ENCODE measurements around the gene ZNF672. TPM values are rescaled to one million over a fixed set of nuclear protein-coding genes. Genes with fewer than 3 reads are reported as not detected.

ZNF672 gene
- total and polyA plus RNA-seq, 2 of the 13 experiments (the other 11 are each of a cell fraction or from before 2014, with no cell fraction given): 17.2 to 22.9 TPM

DNA sequence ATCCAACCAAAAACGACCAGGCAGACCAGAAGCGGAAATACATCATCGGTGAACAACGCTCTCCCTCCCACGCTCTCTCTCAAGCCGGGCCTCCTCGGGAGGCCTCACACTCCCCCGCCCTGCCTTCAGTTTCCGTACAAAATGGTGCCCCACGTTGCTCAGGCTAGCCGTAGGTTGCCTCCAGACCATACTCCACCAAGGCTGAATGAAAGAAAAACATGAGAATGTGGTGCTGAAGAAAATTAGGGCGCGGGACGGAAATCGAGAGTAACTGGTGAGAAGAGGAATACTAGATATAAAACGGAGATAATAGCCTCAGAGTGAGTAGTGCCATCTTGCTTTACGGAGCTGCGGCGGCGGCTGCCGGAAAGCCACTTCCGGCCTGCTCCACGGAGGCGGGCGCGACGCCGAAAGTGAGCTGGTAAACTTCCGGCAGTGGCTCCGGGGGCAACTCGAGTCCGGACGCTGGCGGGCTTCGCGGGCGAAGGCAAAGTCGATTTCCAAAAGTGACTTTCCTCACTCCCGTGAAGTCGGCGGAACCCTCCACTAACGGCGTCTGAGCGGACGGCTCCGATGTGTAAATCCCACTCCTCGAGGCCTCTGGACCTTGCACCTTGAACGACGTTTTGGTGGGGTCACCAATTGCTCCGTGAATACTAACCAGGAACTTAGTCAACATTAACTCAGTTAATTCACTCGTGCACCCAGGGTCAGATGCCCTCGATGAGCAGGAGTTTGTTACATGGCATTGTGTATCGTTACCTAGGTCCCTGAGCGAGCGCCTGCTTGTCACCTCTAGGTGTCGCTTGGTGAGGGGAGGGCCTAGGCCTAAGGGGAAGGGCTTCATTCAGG lies 11.9 kb upstream of the ZNF672 start, which contains the start of gene SH3BP5L (continued):
- TF ChIP-seq ZNF687 (CRISPR knock-in tag; IDR thresholded peaks at IDR 0.05) (peak; percentile 91), YEATS4 (CRISPR knock-in tag; IDR thresholded peaks at IDR 0.05; ENCODE audit: borderline replicate concordance) (peak; percentile 70), CAMTA2 (CRISPR knock-in tag; IDR thresholded peaks at IDR 0.05; ENCODE audit: borderline replicate concordance) (no peak; the same call in 1 of the 2 replicates), CENPBD1 (CRISPR knock-in tag; IDR thresholded peaks at IDR 0.05; ENCODE audit: borderline replicate concordance, low read depth) (no peak), SALL1 (CRISPR knock-in tag; IDR thresholded peaks at IDR 0.05) (peak; percentile 58), TBP (CRISPR knock-in tag; IDR thresholded peaks at IDR 0.05) (no peak), ZNF350 (CRISPR knock-in tag; IDR thresholded peaks at IDR 0.05; ENCODE audit: borderline replicate concordance, low read depth) (peak; percentile 92; the same call in 1 of the 2 replicates), ZNF614 (CRISPR knock-in tag; IDR thresholded peaks at IDR 0.05; ENCODE audit: borderline replicate concordance) (no peak), ZNF781 (CRISPR knock-in tag; IDR thresholded peaks at IDR 0.05; ENCODE audit: borderline replicate concordance, not compliant biosample characterization) (peak; percentile 78), REL (CRISPR knock-in tag; conservative IDR thresholded peaks at IDR 0.05) (peak; percentile 54), ZNF550 (CRISPR knock-in tag; IDR thresholded peaks at IDR 0.05; ENCODE audit: borderline replicate concordance) (no peak)
- TF ChIP-seq, protein P1, sequence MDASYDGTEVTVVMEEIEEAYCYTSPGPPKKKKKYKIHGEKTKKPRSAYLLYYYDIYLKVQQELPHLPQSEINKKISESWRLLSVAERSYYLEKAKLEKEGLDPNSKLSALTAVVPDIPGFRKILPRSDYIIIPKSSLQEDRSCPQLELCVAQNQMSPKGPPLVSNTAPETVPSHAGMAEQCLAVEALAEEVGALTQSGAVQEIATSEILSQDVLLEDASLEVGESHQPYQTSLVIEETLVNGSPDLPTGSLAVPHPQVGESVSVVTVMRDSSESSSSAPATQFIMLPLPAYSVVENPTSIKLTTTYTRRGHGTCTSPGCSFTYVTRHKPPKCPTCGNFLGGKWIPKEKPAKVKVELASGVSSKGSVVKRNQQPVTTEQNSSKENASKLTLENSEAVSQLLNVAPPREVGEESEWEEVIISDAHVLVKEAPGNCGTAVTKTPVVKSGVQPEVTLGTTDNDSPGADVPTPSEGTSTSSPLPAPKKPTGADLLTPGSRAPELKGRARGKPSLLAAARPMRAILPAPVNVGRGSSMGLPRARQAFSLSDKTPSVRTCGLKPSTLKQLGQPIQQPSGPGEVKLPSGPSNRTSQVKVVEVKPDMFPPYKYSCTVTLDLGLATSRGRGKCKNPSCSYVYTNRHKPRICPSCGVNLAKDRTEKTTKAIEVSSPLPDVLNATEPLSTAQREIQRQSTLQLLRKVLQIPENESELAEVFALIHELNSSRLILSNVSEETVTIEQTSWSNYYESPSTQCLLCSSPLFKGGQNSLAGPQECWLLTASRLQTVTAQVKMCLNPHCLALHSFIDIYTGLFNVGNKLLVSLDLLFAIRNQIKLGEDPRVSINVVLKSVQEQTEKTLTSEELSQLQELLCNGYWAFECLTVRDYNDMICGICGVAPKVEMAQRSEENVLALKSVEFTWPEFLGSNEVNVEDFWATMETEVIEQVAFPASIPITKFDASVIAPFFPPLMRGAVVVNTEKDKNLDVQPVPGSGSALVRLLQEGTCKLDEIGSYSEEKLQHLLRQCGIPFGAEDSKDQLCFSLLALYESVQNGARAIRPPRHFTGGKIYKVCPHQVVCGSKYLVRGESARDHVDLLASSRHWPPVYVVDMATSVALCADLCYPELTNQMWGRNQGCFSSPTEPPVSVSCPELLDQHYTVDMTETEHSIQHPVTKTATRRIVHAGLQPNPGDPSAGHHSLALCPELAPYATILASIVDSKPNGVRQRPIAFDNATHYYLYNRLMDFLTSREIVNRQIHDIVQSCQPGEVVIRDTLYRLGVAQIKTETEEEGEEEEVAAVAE (CRISPR knock-in tag; IDR thresholded peaks at IDR 0.05; ENCODE audit: borderline replicate concordance): peak; percentile 34; the same call in 1 of the 2 replicates
- TF ChIP-seq, protein P2, sequence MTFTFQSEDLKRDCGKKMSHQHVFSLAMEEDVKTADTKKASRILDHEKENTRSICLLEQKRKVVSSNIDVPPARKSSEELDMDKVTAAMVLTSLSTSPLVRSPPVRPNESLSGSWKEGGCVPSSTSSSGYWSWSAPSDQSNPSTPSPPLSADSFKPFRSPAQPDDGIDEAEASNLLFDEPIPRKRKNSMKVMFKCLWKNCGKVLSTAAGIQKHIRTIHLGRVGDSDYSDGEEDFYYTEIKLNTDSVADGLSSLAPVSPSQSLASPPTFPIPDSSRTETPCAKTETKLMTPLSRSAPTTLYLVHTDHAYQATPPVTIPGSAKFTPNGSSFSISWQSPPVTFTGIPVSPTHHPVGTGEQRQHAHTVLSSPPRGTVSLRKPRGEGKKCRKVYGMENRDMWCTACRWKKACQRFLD (CRISPR knock-in tag; IDR thresholded peaks at IDR 0.05; ENCODE audit: borderline replicate concordance): peak; percentile 81

All from HepG2 (cell line).